Embryonic facial prominence (tissue), 1 donor: ENCODE results near the gene HSD11B1.
"Not testable (repeated sequence)": the region's sequence is repeated elsewhere in the genome, so short reads cannot be mapped to it uniquely, and the experiment has no call there.

Experiments
- DNase-seq: peaks from one replicate; pipeline ENCODE4 v3.0.0-alpha.2; 2016; ENCODE audit errors: extremely low spot score

The HSD11B1 gene

DNA sequence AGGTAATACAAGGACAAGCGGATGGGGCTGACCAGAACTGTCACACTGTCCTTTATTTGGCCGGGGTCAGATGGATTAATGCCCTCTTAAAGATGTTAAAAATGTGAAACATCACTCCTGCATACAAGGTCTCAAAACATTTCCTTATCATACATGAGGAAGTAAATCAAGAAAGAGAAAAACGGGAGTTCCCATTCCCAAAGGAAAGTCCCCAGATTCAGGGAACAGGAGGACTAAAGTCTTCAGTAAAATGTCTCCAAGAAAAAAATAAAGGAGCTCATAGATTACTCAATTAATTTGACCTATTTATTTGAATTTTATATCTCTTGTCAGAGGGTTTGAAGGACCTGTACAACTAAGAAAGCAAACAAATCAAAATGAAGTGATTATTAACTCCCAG is 13.4 kb upstream of the HSD11B1 start:
- no peak for DNase-seq

DNA sequence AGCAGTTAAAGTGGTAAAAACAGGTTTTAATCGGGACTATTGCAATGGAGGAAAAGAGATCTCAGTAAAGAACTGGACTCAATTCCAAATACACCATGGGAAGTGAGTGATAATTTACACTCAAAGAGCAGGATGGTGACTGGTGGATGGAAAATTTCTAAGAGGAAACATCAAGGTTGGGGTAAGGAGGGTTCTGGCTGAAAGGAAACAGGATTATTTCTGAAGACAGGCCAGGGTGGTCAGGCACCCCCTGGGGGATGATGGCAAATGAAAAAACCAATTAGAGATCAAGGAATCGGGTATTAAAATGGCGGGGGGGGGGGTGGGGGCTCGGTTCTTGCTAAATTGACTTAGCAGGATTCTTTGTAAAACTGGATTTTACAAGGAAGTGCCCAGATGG is 12.3 kb upstream of the HSD11B1 start:
- no peak for DNase-seq

DNA sequence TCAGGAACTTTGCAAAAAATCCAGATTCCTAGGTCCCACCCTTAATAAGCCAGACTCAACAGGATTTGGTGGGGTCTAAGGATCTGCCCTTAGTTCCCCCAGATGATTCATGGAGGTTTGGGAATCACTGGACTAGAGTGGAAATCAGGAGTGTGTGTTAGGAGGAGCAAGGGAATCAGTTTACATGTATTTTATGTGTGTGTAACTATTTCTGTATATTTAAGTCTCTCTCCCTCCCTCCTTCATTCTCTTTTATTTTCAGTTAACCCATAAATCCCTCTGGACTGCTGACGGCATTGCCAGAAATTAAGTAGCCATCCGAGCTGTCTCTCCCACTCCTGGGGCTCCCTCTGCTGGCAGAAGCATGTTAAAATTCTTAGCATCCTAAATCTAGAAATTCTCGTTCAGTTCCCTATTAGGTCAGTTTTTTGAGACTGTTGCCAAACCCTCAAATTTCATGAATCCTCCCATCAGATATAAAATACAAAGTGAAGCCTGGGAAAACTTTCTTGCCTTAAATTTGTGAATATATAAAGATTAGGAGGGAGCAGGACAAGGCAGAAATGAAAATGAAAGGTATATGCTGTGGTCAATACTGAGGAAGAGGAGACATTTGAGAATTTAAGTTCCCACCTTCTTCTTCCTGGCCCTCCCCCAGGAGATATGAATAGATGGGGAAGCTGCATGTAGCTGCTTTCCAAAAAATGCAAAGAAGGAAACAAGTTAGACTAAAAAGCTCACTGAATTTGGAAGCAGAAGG is 11.7 kb upstream of the HSD11B1 start:
- peak; percentile 67 for DNase-seq

DNA sequence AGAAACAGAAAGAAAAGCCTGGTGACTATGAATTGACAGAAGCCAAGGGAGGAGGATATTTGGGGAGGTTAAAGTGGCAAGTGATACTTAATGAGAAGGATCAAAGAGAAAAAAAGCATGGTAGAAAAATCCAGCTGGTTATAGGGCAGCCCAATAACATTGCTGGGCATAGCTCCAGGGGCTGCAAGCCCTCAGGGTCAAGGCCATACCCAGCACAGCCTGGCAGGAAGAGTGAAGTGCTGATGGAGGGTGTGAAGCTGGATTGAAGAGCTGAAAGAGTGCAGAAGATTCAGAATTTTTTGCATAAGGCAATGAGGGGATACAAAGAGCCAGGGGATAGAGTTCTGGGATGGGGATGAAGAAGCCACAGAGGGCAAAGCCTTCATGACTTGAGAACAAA is 8.0 kb upstream of the HSD11B1 start:
- DNase-seq, result no peak

DNA sequence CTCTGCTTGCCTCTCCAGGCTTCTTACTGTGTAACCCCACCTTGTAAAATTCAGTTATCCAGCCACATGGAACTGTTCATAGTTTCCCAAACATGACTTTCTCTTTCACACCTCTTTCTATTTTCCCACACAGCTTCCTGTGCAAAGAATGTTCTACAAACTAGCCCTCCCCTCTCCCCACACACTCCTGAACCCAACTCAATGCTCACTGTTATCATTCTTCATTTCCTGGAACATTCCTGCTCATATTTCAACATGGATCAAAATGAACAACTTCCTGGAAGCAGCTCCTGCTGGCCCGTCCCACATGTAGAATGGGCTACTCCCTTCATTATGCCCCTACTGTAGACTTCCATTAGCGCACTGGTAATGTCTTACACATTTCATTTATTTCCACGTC is 7.5 kb upstream of the HSD11B1 start:
- no peak for DNase-seq

DNA sequence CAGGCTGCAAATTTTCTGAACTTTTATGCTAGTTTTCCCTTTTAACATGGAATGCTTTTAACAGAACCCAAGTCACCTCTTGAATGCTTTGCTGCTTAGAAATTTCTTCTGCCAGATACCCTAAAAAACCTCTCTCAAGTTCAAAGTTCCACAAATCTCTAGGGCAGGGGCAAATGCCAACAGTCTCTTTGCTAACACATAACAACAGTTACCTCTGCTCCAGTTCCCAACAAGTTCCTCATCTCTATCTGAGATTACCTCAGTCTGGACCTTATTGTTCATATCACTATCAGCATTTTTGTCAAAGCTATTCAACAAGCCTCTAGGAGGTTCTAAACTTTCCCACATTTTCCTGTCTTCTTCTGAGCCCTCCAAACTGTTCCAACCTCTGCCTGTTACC is 4.0 kb upstream of the HSD11B1 start:
- DNase-seq, result not testable (repeated sequence)

DNA sequence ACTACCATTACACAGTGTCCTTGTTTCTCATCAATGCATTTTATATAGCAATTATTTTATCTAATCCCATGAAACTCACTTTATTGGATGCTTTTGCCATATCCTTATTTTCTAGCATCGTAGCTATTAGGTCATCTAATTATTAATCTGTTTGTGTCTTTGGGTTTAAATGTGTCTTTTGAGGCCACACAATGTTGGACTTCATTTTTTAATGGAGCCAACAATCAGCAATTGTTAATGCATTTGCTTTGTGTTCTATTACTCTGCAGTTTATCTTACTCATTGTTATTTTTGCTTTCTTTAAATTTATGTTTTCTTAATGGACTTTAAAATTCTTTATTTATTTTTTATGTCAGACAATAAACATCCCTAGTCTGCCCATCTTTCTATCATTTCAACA is 1.8 kb upstream of the HSD11B1 start:
- DNase-seq, result no peak

DNA sequence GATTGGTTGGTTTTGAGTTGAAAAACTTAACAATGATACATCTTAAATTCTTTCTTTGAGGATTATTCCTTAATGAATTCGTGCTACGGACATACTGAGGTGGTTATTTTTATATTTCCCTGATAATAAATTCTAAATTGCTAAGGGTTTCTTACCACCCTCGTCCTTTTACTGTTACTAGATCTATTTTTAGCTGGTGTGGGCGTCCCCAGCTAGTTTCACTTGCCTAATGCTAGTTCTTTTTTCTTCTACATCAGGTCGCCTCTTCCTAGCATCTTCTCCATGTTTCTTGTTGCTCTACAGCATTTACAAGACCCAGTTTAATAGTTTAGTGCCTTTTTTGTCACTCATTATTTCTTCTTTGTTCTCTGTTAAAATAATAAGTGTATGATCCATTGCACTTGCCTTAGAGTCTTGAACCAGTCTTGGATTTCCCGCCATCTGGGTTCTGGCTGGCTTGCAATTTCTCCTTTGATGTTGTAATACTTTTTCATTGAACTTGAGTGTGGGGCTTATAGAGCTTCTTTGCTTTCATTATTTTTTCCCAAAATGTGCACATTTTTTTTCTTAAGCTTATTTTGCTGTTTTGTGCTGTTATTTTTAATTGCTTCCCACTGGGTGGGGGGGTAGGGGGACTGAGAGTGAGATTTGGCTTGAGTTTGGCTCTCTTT is 677 bp upstream of the HSD11B1 start:
- DNase-seq, result no peak

DNA sequence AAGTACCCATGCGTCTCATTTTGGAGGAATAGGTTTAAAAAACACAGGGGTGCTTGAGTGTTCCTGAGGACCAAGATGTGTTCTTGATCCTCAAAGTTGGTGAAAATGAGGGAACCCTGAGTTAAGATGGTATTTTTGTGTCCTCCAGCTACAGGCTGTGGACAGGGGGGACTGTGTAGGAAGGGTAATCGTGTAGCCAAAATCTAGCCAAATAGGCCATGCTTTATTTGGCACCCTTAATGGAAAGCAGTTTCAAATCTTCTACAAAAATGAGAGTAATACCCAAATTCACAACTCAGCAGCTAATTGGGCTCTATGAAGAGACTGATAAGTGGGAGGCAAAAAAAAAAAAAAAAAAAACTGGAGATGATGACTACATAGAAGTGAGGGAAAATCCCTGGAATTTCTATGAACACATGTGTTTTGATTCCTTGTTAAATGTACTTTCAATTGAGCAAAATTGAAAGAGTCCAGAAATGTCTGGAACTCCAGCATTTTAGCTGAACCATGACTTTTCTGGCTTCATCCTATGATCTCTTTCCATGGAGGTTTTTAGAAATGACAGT is 470 bp downstream of the HSD11B1 start:
- DNase-seq, result no peak

DNA sequence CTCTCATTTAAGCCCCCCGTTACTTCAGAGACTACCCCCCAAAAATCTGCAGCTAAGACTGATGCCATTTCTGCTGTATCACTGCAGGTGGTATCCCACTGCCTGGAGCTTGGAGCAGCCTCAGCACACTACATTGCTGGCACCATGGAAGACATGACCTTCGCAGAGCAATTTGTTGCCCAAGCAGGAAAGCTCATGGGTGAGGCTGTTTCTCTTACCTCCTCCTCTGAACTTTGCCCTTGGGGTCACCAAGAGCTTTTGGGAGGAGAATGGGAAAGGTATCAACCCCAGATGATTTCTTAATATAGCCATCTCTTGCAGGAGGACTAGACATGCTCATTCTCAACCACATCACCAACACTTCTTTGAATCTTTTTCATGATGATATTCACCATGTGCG is 2.0 kb downstream of the HSD11B1 start:
- DNase-seq, result no peak

DNA sequence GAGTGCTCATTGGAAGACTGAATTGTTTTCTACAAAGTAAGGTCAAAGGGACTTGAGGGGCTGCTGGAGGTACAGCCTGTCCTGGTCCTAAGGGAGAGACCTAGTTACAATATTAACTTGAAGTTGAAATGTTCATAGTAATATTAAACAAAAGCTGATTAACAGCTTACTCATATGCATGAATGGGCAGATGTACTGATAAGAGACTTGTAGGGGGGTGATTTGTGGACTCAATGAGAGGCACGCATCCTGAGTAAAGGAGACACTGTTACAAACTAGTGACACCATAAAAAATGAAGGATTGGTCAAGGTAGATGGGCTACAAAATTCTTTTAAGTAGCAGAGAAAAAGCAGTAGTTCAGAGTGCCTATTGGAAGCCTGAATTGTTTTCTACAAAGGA is 2.7 kb downstream of the HSD11B1 start:
- DNase-seq, result no peak

DNA sequence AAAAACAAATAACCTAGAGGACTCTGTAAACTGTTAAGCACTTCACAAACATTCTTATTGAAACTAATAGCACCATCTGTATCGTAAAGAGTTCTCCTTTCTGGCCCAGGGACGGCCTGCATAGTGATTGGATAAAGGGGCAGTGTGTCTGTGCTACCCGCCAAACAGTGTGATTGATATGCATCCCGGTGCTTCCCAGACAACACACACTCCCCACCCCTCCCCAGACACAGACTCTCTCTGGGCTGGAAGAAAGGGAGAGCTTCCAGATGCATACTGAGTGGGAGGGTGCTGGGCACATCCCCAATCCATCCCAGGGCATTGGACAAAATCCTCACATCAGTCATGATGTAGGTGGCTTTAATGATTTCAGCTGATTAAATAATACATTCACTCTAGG is 3.7 kb downstream of the HSD11B1 start:
- no peak for DNase-seq

DNA sequence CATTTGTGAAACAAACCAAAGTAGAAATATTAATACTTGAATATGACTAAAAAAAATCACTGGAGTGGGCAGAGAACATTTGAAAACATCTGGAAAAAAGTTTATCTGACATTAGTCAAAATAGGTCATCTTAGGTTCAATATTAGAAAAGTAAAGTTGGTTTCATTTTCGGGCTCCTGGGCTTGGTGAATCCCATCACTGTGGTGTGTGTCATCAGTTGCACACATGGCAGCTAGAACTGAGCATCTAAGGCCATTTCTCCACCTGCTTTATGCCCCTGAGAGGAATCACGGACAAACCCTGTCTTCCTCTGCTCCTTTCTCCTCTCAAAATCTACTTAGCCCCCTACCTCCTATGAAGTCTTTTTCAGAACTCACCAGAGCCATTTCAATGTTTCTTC is 5.4 kb downstream of the HSD11B1 start:
- DNase-seq, result no peak

DNA sequence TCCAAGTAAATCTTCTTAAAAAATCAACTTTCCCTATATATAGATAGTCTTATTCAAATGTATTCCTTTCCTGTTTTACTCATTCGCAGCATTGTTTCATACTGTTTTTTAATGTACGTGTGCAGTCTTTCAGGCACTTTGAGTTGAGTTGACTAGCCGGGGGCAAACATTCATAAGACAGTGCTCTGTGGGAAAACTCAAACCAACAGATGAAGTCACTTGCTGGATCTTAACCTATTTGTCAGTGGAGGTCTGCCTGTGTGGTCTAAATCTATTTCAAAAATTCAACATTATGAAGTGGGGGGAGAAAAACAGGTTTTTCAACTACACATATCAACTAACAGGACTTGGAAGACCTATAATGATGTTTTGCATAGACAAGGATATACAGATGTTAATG is 6.2 kb downstream of the HSD11B1 start:
- DNase-seq, result no peak

DNA sequence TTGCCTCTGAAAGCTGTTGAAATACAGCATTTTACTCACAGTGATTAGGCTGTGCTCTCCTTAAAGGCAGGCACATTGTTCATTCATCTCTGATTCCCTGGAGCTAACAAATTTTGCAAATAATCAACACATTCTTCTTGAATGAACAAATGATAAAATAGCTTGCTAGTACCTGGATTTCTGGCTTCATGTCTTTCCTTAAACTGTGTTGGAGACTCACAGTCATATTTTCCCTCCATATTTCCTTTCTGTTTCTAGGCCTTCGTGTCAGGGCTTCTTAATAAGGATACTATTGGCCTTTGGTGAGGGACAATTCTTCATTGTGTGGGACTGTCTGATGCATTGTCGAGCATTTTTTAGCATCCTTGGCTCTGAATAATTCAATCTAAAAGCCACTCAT is 9.7 kb downstream of the HSD11B1 start:
- DNase-seq, result no peak

DNA sequence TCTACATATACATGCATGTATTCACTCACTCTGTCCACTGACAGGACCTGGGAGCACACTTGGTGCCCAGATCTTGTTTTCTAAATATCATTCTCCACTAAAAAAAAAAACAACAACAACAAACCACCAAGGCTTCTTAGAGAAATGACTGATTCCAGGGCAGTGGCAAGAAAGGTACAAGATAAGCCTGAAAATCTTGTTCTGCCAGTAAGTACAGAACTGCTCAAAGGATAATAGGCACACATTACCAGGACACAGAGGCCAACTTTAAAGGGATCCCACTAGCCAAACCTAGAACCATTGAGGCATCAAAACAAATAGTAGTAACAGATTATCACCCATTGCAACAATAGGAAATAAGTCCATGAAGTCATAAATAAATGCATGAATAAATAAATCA is 10.7 kb downstream of the HSD11B1 start:
- DNase-seq, result no peak

DNA sequence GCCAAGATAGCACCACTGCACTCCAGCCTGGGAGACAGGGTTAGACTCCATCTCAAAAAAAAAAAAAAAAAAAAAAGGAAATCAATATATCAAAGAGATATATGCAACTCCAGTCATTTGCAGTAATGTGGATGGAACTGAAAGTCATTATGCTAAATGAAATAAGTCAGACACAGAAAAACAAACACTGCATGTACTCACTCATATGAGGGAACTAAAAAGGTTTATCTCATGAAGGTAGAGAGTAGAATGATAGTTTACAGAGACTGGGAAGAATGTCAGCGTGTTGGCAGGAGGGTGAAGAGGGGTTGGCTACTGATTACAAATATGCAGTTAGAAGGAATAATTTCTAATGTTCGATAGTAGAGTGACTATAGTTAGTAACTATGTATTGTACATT is 13.2 kb downstream of the HSD11B1 start:
- DNase-seq, result no peak

DNA sequence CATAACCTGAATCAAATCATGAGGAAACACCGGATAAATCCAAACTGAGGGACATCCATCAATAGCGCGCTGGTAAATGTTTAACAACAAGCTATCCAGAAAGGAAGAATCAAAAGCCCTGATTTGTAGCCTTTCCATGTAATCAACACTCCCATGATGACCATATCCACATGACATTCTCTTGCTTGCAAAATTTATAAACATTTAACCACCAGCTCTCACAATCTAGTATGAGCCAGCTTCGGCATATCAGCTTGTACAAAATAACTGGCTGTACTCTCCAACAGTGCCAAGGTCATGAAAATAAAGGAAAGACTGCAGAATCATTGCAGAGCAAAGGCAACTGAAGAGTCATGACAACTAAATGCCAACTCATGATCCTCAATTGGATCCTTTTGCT is 15.7 kb downstream of the HSD11B1 start:
- no peak for DNase-seq

DNA sequence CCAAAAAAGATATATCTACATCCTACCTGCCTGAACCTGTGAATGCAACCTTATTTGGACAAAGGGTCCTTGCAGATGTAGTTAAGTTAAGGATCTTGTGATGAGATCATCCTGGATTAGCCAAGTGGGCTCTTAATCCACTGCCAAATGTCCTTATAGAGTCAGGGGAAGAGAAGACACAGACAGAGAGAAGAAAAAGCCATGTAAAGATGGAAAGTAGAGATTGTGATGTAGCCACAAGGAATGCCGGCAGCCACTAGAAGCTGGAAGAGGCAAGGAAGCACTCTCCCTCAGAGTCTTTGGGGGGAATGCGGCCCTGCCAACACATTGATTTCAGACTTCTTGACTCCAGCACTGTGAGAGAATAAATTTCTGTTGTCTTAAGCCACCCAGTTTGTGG is 16.2 kb downstream of the HSD11B1 start:
- DNase-seq, result no peak

DNA sequence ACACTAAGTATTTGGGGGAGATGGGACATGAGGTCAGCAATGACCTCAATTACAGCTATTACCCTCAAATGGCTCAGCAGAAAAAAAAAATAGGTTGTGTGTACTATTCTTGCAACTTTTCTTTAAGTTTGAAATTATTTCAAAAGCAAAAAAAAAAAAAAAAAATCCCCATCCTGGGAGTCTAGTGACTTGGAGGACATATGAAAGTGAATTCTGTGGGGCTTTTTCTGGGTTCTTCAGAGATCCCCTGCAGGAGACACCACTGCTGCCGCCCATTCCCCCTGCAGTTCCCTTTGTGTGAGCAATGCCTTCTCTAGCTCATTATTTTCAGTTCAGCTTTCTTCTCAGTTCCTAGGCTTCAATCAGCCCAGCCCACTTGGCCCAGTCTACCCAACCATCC is 16.7 kb downstream of the HSD11B1 start:
- no peak for DNase-seq

DNA sequence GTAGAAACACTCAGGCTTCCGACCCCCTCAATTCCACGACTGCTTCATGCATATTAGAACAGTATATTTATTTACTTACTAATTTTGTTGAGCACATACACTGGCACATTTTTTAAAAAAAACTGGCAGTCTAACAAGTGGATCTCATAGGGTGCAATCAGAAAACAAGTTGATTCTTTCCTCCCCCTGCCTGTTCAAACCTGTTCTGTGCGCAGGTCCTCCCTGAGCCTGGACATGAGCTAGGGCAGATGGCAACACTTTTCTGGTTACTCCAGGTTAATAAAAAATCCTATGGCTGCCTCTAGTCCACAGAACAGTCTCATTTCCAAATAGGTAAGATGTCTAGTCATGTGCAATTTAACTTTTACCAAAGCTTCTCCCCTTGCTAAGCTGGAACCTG is 18.6 kb downstream of the HSD11B1 start:
- DNase-seq, result no peak

DNA sequence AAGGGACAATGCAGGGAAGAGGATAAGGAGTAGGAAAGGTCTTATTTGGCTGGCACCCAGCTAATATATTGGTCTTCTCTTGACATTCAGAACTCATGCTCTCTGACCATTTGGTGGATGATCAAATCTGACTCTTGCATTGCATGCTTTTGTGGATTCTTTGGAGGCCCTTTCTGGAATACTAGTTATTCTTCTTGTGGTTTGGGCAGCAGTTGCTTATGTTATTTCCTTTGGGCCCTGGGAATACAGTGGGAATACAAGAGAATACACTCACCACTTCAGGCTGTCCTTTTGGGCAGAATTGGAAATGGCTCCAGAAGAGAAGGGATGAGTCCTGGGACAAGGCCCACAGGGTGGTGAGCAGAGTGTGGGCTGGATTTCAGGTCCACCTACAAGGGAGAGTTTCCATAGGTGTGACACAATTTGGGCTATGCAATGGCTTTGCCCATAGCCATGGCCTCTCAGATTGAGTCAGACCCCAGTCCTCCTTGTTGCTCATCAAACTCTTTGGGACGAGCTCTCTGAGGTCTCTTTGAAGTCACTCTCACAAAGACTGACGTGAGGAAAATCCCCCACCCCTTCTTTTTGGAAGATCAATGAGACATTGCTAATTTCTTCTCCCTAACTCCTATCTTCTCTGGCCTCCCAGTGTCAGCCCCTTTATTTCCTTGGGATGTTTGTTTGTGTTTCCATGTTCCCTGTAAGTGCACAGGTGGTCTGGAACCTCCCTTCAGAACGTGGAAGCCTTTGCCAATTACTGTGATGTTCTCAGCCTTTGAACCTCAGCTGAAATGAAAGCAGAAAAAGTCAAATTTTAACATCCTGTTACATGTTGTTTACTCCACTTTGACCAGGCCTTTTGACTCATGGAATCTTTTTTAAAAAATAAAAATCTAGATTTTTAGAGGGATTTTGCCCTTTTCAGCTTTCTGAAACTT is 19.4 kb downstream of the HSD11B1 start:
- DNase-seq, result no peak
